AG10803 (cell line): ENCODE data around the gene GMPR.

Experiments used
- DNase-seq: peaks from one replicate; pipeline ENCODE4 v3.0.0; 2010; ENCODE audit warnings: low read depth
- H3K4me3 ChIP-seq: 2 replicates; pipeline ENCODE4 v1.5.1; 2011; ENCODE audit warnings: mild to moderate bottlenecking, low read length, control low read depth
- TF ChIP-seq, protein P1 (sequence below): conservative IDR thresholded peaks from 2 replicates; pipeline ENCODE4 v1.5.1; 2011; ENCODE audit warnings: mild to moderate bottlenecking, low read length, control low read depth, inconsistent platforms

Gene GMPR

DNA sequence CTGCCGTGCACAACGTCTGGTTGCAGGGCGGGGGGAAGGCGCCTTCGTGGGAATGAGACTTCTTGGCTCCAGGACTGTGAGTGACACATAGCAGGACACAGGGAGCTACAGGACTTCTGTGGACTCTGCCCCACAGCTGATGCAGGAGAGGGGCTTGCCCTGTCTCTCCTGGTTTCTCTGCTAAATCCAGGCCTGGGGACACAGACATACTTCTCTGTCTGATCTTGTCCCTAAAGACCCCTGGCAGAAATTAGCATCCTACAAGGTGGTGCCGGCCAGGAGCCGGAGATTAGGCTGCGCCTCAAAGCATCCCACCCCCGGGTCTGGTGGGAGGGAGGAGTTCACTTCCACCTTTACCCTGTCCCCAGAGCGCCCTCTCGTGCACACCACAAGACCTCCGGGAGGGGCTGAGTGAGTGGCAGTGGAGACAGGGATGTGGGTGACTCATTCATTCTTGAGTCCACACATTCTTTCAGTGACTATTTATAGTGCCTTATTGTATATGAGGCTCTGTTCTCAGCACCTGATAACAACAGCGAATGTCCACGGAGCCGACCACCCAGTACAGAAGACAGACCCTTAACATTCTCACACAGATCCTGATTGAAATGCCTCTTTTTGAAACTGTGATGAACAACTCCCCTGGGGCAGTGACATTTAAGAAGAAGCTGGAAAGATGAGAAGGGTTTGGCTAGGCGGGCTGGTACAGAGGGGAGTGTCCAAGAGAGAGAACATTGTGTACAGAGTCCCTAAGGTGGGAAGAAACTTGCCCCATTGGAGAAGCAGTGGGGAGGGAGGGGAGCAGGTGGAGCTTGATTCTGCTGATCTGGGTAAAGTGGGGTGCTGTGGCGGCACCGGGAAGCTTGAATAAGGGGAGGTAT is 39.0 kb downstream of the GMPR start:
- peak; percentile 86 for DNase-seq
- TF ChIP-seq, protein P1, sequence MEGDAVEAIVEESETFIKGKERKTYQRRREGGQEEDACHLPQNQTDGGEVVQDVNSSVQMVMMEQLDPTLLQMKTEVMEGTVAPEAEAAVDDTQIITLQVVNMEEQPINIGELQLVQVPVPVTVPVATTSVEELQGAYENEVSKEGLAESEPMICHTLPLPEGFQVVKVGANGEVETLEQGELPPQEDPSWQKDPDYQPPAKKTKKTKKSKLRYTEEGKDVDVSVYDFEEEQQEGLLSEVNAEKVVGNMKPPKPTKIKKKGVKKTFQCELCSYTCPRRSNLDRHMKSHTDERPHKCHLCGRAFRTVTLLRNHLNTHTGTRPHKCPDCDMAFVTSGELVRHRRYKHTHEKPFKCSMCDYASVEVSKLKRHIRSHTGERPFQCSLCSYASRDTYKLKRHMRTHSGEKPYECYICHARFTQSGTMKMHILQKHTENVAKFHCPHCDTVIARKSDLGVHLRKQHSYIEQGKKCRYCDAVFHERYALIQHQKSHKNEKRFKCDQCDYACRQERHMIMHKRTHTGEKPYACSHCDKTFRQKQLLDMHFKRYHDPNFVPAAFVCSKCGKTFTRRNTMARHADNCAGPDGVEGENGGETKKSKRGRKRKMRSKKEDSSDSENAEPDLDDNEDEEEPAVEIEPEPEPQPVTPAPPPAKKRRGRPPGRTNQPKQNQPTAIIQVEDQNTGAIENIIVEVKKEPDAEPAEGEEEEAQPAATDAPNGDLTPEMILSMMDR: peak; percentile 63
- no peak overlapping the region for H3K4me3 ChIP-seq

DNA sequence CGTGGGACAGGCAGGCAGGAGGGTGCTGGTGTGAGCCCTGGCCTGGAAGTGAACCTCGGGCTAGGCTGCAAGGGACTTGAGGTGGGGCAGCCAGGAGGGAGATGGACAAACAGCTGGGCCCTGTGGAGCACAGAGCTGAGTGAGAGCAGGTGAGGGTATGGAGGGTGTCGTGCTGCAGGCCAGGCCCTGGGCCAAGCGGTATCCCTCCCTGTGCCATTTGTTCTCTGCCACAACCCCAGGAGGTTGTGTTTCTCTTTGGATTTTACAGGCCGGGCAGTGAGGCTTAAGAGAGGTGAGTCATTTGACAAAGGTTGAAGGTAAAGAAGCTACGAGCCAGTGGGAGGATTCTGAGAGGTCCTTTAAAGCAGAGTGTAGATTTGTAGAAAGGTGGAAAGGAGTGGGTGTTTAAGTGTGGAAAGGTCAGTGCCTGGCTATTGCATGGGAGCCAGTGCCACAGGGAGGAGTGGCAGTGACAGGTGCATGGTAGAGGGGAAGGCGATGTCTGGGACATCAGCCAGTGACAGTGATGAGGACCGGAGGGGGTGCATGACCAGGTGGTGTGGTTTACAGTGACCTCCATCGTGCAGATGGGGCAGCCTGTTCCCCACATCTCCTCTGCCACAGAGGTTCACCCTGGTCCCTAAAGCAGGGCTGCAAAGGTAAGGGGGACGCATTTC is 39.8 kb downstream of the GMPR start:
- TF ChIP-seq, protein P1: no peak
- DNase-seq: no peak
- no peak overlapping the region for H3K4me3 ChIP-seq

DNA sequence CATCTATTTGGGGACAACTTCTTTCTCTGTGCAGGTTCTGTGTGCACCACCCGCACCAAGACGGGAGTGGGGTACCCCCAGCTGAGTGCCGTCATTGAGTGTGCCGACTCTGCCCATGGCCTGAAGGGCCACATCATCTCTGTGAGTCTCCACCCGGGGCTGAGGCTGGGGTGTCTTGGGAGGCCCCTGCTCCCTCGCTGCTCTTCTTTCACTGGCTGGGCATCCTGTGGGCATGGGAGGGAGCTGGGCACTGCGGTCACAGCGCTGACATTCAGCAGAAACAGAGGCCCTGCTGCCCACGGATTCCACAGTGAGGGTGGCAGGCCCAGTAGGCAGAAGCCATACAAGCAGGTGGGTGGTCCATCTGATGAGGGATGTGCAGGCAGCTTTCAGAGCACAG is 40.4 kb downstream of the GMPR start:
- TF ChIP-seq, protein P1: no peak
- no peak for DNase-seq
- H3K4me3 ChIP-seq: no peak overlapping the region

DNA sequence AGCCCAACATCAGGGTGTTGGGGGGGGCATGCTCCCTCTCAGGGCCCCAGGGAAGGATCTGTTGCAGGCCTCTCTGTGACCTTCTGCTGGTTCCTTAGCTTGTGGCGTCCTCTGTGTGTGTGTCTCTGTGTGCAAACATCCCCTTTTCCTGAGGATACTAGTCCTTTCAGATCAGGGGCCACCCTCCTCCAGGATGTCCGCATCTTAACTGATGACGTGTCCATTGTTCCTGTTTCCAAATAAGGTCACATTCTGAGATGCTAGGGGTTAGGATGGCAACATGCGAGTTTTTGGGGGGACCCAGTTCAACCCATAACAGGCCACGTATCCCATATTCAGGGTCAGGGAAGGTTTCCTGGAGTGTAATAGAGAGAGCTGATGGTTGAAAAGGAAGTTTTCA is 40.9 kb downstream of the GMPR start:
- no peak for DNase-seq
- H3K4me3 ChIP-seq: no peak overlapping the region
- TF ChIP-seq, protein P1: no peak

DNA sequence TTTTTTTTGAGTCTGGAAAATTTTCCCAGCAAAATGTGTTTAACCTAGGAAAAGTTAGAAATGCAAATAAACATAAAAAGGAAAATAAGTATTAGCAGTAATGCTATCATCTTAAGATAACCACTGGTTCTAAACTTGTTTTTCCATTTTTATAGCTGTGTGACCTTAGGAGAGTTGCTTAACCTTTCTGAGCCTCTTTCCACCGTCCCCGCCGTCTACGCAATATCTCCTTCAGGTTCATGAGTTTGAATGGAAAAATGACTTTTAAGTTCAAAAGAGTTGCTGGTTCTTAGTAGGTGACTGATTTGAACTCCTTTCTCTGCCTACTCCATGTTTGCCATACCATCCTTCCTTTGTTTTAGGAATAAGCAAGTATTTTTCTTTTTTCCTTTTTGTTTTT is 44.0 kb downstream of the GMPR start:
- TF ChIP-seq, protein P1: no peak
- H3K4me3 ChIP-seq: no peak overlapping the region
- DNase-seq: no peak

DNA sequence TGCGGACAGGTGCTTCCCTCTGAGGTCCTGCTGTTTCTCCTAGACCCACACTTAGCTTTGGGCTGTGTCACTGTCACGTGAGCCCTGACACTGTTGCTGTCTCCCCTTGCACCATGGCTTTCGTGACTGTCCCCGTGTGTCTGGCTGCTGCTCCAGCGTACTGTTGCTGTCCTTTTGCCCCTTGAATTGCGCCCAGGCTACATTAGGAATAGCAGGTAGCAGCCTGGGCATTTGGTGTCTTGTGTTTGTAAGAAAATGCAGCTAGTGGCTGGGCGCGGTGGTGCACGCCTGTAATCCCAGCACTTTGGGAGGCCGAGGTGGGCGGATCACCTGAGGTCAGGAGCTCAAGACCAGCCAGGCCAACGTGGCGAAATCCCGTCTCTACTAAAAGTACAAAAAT is 46.1 kb downstream of the GMPR start:
- DNase-seq: no peak
- TF ChIP-seq, protein P1: no peak
- H3K4me3 ChIP-seq: no peak overlapping the region
